Calu3 (cell line): ENCODE measurements around the gene DEAF1. TPM values are rescaled to one million over a fixed set of nuclear protein-coding genes. Genes with fewer than 3 reads are reported as not detected.

ENCODE experiments used
- BruUV-seq: library from RNA; stranded (reverse); fragments of 400-500 nt; replicated peaks from 2 replicates; lab custom pipeline; 2021; lab: Mats Ljungman, UMichigan
- CTCF ChIA-PET: fragments of 300-600 bp; sonication (Branson Sonifier 250); formaldehyde crosslinking; loops from one replicate; lab custom pipeline; 2022; ENCODE audit warnings: antibody characterized with exemption; lab: Charles Lee
- DNase-seq: peaks from one replicate; pipeline ENCODE4 v3.0.0; 2022
- H3K27ac Mint-ChIP-seq: one replicate; pipeline ENCODE4 v1.8.0; 2022; ENCODE audit warnings: mixed read lengths; ENCODE audit not compliant: unreplicated experiment
- H3K27me3 Mint-ChIP-seq: one replicate; pipeline ENCODE4 v1.8.0; 2022; ENCODE audit warnings: mixed read lengths; ENCODE audit not compliant: unreplicated experiment
- H3K36me3 Mint-ChIP-seq: one replicate; pipeline ENCODE4 v1.8.0; 2022; ENCODE audit warnings: mild to moderate bottlenecking, moderate library complexity, mixed read lengths; ENCODE audit not compliant: insufficient read depth, unreplicated experiment
- H3K4me1 Mint-ChIP-seq: one replicate; pipeline ENCODE4 v1.8.0; 2022; ENCODE audit warnings: mild to moderate bottlenecking, low read depth, mixed read lengths; ENCODE audit not compliant: unreplicated experiment
- H3K4me3 Mint-ChIP-seq: one replicate; pipeline ENCODE4 v1.8.0; 2022; ENCODE audit warnings: mild to moderate bottlenecking, low read depth, moderate library complexity, mixed read lengths; ENCODE audit not compliant: unreplicated experiment
- H3K9me3 Mint-ChIP-seq: one replicate; pipeline ENCODE4 v1.8.0; 2022; ENCODE audit warnings: low read depth, mixed read lengths; ENCODE audit not compliant: unreplicated experiment
- intact Hi-C: fragments of 100-400 bp; cut with micrococcal nuclease; formaldehyde crosslinking; loops from one replicate; pipeline ENCODE4 v1.10.0; 2022; ENCODE audit not compliant: unreplicated experiment
- total RNA-seq: library from RNA; stranded (reverse); gene quantifications from 2 replicates; pipeline ENCODE4 v1.2.3, GENCODE V29; 2022
- TF ChIP-seq, protein P1 (sequence below): fragments of 200-600 bp; IDR thresholded peaks from one replicate; pipeline ENCODE4 v1.8.0; 2022; ENCODE audit warnings: antibody characterized with exemption; ENCODE audit not compliant: unreplicated experiment

DEAF1 gene
- total RNA-seq, 1 experiment from 2014 or later, result 57.0 TPM

DNA sequence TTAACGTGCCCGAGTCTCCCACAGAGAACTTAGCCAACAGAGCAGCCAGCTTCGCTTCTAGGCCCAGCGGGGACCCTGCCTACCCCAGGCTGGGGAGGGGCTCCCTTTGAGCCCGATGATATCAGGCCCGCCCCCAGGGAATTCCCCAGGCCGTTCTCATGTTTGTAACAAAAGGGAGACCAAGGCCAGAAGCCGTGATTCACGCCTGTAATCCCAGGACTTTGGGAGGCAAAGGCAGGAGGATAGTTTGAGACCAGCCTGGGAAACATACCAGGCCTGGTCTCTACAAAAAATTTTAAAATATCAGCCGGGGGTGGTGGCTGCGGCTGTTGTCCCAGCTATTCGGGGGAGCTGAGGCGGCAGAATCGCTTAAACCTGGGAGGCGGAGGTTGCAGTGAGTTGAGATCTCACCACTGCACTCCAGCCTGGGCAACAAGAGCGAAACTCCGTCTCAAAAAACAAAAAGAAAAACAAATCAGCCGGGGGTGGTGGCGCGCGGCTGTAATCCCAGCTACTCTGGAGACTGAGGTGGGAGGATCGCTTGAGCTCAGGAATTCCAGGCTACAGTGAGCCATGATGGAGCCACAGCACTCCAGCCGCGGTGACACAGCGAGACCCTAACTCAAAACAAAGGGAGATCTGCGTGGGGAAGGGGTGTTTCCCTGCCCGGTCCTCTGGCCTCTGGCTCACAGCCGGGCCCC, 56.2 kb downstream of the DEAF1 start:
- no peaks in the 10 kb centered on the region for H3K4me1 Mint-ChIP-seq
- no peaks in the 10 kb centered on the region for H3K9me3 Mint-ChIP-seq
- H3K27ac Mint-ChIP-seq, result no peak overlapping the region
- peaks cover 47% of the 10 kb centered on the region for H3K36me3 Mint-ChIP-seq
- H3K4me3 Mint-ChIP-seq, result no peak overlapping the region
- no peak for DNase-seq
- no peaks in the 10 kb centered on the region for H3K27me3 Mint-ChIP-seq
- CTCF ChIA-PET, result no interaction called here
- intact Hi-C loops, result no loop called here
- TF ChIP-seq, protein P1, sequence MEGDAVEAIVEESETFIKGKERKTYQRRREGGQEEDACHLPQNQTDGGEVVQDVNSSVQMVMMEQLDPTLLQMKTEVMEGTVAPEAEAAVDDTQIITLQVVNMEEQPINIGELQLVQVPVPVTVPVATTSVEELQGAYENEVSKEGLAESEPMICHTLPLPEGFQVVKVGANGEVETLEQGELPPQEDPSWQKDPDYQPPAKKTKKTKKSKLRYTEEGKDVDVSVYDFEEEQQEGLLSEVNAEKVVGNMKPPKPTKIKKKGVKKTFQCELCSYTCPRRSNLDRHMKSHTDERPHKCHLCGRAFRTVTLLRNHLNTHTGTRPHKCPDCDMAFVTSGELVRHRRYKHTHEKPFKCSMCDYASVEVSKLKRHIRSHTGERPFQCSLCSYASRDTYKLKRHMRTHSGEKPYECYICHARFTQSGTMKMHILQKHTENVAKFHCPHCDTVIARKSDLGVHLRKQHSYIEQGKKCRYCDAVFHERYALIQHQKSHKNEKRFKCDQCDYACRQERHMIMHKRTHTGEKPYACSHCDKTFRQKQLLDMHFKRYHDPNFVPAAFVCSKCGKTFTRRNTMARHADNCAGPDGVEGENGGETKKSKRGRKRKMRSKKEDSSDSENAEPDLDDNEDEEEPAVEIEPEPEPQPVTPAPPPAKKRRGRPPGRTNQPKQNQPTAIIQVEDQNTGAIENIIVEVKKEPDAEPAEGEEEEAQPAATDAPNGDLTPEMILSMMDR, result no peak
- BruUV-seq, result no TSS peak

DNA sequence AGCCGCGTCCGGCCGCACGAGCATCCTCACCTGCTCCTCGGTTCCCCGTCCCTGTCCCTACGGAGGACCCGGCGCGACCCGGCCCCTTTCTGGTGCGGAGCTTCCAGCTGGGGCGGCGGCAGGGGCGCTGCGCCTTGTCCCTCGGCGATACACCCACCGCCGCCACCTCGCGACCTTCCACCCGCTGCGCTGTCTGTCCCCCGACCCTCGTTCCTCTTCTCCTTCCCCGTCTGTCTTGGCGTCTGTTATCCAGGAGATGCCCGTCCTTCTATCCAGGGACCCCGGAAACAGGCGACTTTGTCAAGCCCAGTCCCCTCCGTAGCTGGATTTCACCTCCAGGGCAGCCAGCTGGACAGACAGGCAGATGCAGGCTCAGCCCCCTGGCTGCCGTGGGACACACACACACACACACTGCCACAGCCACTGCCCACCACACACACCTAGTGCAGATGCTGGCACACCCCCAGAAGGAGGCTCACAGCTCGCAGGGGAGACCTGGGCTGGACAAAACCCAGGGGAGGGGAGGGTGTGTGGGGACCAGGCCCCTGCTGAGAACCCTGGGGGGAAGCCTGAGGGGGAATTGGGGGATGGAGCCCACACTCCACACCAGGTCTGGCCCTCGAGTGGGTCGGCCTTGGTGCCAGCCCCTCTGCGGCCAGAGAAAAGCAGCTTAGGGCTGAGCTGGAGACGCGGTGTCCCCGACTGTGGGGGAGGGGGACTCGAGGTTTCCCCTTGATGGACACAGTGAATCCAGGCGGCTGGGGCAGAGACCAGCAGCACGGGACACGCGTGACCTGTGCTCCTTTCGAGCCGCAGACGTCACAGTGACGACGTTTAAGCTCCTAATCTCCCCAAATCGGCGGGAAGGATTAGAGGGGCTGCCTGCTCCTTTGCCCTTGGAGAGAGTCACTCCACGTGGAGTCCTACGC, 57.2 kb downstream of the DEAF1 start:
- H3K27me3 Mint-ChIP-seq, result no peaks in the 10 kb centered on the region

DNA sequence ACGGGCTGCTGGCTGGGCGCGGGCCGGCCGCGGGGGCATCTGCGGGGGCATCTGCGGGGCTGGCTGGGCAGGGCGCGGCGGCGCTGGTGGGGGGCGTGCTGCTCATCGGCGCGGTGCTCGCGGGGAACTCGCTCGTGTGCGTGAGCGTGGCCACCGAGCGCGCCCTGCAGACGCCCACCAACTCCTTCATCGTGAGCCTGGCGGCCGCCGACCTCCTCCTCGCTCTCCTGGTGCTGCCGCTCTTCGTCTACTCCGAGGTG, 57.8 kb downstream of the DEAF1 start:
- BruUV-seq, result no TSS peak
- Mint-ChIP-seq H3K4me3 (no peak overlapping the region), H3K36me3 (peaks cover 39% of the 10 kb centered on the region), H3K27ac (no peak overlapping the region), H3K4me1 (no peaks in the 10 kb centered on the region), H3K27me3 (no peaks in the 10 kb centered on the region), H3K9me3 (no peaks in the 10 kb centered on the region)
- CTCF ChIA-PET, result no interaction called here
- intact Hi-C loops, result no loop called here
- TF ChIP-seq, protein P1, result no peak
- no peak for DNase-seq

More for the DNA sequence above, 57.2 kb downstream of the DEAF1 start:
- CTCF ChIA-PET, result interaction anchor here (0.6 kb wide), 1 partner anchor 40 kb away, joined by 5 read pairs; no protein-coding TSS in a partner anchor
- no peaks in the 10 kb centered on the region for H3K9me3 Mint-ChIP-seq
- peaks cover 45% of the 10 kb centered on the region for H3K36me3 Mint-ChIP-seq
- BruUV-seq, result no TSS peak
- no peak for DNase-seq
- intact Hi-C loops, result no loop called here
- no peak overlapping the region for H3K4me3 Mint-ChIP-seq
- H3K27ac Mint-ChIP-seq, result no peak overlapping the region
- H3K4me1 Mint-ChIP-seq, result no peaks in the 10 kb centered on the region
- TF ChIP-seq, protein P1, result no peak

DNA sequence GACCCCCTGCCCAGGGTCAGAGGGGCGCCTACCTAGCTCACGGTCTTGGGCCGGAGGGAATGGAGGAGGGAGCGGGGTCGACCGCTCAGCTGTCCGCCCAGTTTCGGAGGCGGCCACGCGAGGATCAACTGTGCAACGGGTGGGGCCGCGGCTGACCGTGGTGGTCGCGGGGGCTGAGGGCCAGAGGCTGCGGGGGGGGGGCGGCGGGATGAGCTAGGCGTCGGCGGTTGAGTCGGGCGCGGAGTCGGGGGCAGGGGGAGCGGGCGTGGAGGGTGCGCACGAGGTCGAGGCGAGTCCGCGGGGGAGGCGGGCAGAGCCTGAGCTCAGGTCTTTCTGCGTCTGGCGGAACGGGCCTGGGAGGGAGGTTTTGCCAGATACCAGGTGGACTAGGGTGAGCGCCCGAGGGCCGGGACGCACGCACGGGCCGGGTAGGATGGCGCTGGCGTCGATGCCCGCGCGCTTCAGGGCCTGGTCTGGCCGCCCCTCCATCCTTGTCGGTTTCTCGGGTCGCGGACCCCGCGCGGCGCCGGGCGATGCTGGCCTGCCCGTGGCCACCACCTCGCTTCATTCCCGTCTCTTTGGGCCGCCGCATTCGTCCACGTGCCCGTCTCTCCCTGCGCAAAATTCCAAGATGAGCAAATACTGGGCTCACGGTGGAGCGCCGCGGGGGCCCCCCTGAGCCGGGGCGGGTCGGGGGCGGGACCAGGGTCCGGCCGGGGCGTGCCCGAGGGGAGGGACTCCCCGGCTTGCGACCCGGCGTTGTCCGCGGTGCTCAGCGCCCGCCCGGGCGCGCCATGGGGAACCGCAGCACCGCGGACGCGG, 58.3 kb downstream of the DEAF1 start, which contains the start of gene DRD4:
Gene DRD4 (plus strand): TSS at position 759 of the 822 bp plus-strand sequence. CDS start 36 bp downstream, at position 795.
- CTCF ChIA-PET, result no interaction called here
- no peak within 1 kb of the TSS for H3K4me3 Mint-ChIP-seq
- peaks cover 34% of the 10 kb centered on the region for H3K36me3 Mint-ChIP-seq
- no peak for DNase-seq
- H3K27ac Mint-ChIP-seq, result no peak within 1 kb of the TSS
- H3K27me3 Mint-ChIP-seq, result no peaks in the 10 kb centered on the region
- H3K9me3 Mint-ChIP-seq, result no peaks in the 10 kb centered on the region
- no peaks in the 10 kb centered on the region for H3K4me1 Mint-ChIP-seq
- intact Hi-C loops, result no loop called here
- no TSS peak for BruUV-seq
- TF ChIP-seq, protein P1, result no peak
